ENCODE results near the gene RXRB.

RXRB gene

GRCh38 chr6:33183071-33183683 lies 17.3 kb downstream of the RXRB start:
- Histone ChIP-seq H3K4me1 (ENCODE audit: control insufficient read depth in 1 of 2, insufficient read depth in 1 of 2, low read depth in 1 of 2, low read length in 1 of 2) (peaks cover 5 to 14% of the 10 kb centered on the region in 2 experiments), H3K4me3 (ENCODE audit: low read depth in 1 of 2, low read length in 1 of 2) (peak overlapping the region in 1 of 2 experiments; percentile 10), H3K27me3 (peaks cover 31% of the 10 kb centered on the region), H3K27ac (peak overlapping the region; percentile 60), H3K9me3 (no peaks in the 10 kb centered on the region), H3K36me3 (no peaks in the 10 kb centered on the region)
- TF ChIP-seq CTCF (IDR thresholded peaks at IDR 0.05): no peak

GRCh38 chr6:33181141-33181540 lies 19.3 kb downstream of the RXRB start:
- H3K9me3 ChIP-seq: no peaks in the 10 kb centered on the region
- TF ChIP-seq CTCF (IDR thresholded peaks at IDR 0.05): no peak
- H3K27me3 ChIP-seq: peaks cover 11% of the 10 kb centered on the region
- H3K4me1 ChIP-seq (ENCODE audit: control insufficient read depth in 1 of 2, insufficient read depth in 1 of 2, low read depth in 1 of 2, low read length in 1 of 2): peaks cover 5 to 14% of the 10 kb centered on the region in 2 experiments
- no peak overlapping the region for H3K27ac ChIP-seq
- H3K4me3 ChIP-seq (ENCODE audit: low read depth in 1 of 2, low read length in 1 of 2): no peak overlapping the region
- H3K36me3 ChIP-seq: no peaks in the 10 kb centered on the region

GRCh38 chr6:33178755-33179475 lies 21.6 kb downstream of the RXRB start:
- Histone ChIP-seq H3K27ac (no peak overlapping the region), H3K27me3 (peaks cover 11% of the 10 kb centered on the region), H3K4me1 (ENCODE audit: control insufficient read depth in 1 of 2, insufficient read depth in 1 of 2, low read depth in 1 of 2, low read length in 1 of 2) (peaks cover 5 to 12% of the 10 kb centered on the region in 2 experiments), H3K4me3 (ENCODE audit: low read depth in 1 of 2, low read length in 1 of 2) (no peak overlapping the region), H3K9me3 (no peaks in the 10 kb centered on the region), H3K36me3 (no peaks in the 10 kb centered on the region)
- no peak for TF ChIP-seq CTCF (IDR thresholded peaks at IDR 0.05)

- Histone ChIP-seq H3K4me1 (ENCODE audit: control insufficient read depth in 1 of 2, insufficient read depth in 1 of 2, low read depth in 1 of 2, low read length in 1 of 2) (peaks cover 0 to under 1% of the 10 kb centered on the region in 2 experiments), H3K4me3 (ENCODE audit: low read depth in 1 of 2, low read length in 1 of 2) (no peak overlapping the region), H3K27ac (no peak overlapping the region), H3K9me3 (no peaks in the 10 kb centered on the region), H3K27me3 (peaks cover 11% of the 10 kb centered on the region), H3K36me3 (no peaks in the 10 kb centered on the region)
- TF ChIP-seq CTCF (IDR thresholded peaks at IDR 0.05): no peak
Observed at GRCh38 chr6:33177552-33178446, 22.7 kb downstream of the RXRB start.

- Histone ChIP-seq H3K4me3 (ENCODE audit: low read depth in 1 of 2, low read length in 1 of 2) (no peak overlapping the region), H3K9me3 (no peaks in the 10 kb centered on the region), H3K27me3 (peaks cover 11% of the 10 kb centered on the region), H3K36me3 (no peaks in the 10 kb centered on the region), H3K27ac (no peak overlapping the region), H3K4me1 (ENCODE audit: control insufficient read depth in 1 of 2, insufficient read depth in 1 of 2, low read depth in 1 of 2, low read length in 1 of 2) (no peaks in the 10 kb centered on the region)
- no peak for TF ChIP-seq CTCF (IDR thresholded peaks at IDR 0.05)
Observed at GRCh38 chr6:33176906-33177305, 23.6 kb downstream of the RXRB start.

Measured in neutrophil (primary cell).